GM19397 (cell line): ENCODE data around the gene PEX14.

Source experiments
- ATAC-seq: cut with Tn5 transposase; IDR thresholded peaks from one replicate; pipeline ENCODE4 v1.9.1; 2021; ENCODE audit warnings: mild to moderate bottlenecking, moderate library complexity; ENCODE audit not compliant: unreplicated experiment

PEX14 gene

GRCh38 chr1:10674700-10675609 is 200.2 kb downstream of the PEX14 start:
- ATAC-seq = no peak

- no peak for ATAC-seq
Observed at GRCh38 chr1:10675813-10676212, 201.1 kb downstream of the PEX14 start.

DNA sequence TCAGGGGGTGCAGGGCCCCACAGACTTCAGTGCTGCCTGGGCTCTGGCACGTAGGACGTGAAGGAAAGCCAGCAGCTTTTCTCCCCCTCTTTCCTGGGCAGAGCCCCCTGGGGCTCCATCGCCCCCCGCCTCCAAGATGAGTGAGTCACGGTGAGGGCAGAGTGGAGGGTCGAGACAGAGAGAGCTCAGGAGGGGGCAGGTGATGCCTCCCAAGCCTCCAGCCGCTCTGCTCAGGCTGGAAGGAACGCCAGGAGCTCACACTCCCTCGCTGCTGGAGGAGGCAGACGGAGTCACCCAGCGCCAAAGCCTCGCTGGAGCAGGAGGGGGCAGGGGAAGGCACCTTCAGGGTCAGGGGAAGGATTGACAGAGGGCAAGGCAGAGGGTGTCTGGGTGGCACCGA is 202.2 kb downstream of the PEX14 start:
- no peak for ATAC-seq

- ATAC-seq = no peak
Observed at GRCh38 chr1:10677491-10678391, 203.0 kb downstream of the PEX14 start.

DNA sequence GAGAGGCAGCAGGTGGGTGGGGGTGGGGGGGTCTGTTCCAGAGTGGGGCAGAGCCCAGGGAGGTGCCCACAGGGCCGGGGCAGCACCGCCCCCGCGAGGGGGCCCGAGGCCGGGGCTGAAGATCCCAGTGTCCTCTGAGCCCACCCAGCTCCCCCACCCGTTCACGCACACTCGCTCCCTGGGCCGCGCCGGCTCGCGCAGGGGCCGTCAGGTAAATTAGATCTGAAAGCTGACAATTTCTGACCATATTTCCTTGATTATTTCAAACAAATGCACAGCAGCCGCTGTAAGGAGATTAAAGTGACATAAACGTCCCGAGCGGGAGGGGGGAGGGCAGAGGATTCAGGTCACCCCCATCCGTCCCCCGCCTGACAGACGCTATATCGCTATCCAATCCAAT is 203.7 kb downstream of the PEX14 start:
- no peak for ATAC-seq

DNA sequence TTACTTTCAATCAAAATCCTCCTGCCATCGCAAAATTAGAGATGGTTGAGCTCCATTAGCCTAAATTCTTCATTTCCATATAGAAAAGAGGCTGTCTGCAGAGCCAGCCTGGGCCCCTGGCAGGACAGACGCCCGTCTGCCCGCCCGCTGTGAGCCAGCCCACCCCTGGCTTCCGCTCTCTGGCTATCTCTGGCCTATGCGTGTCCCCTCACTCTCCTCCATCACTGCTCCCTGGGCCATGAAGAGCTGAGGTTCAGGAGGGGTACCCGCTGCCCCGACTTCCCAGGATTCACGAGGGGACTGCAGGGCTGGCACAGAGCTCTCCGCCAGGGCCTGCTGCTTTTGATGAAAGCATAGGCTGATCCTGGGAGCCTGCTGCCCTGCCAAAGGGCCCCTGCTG is 204.1 kb downstream of the PEX14 start:
- no peak for ATAC-seq

GRCh38 chr1:10679496-10680220 is 204.9 kb downstream of the PEX14 start:
- no peak for ATAC-seq
